ENCODE results near the gene SLC25A46.
"Not testable (repeated sequence)": the region's sequence is repeated elsewhere in the genome, so short reads cannot be mapped to it uniquely, and the experiment has no call there.

SLC25A46 gene

DNA sequence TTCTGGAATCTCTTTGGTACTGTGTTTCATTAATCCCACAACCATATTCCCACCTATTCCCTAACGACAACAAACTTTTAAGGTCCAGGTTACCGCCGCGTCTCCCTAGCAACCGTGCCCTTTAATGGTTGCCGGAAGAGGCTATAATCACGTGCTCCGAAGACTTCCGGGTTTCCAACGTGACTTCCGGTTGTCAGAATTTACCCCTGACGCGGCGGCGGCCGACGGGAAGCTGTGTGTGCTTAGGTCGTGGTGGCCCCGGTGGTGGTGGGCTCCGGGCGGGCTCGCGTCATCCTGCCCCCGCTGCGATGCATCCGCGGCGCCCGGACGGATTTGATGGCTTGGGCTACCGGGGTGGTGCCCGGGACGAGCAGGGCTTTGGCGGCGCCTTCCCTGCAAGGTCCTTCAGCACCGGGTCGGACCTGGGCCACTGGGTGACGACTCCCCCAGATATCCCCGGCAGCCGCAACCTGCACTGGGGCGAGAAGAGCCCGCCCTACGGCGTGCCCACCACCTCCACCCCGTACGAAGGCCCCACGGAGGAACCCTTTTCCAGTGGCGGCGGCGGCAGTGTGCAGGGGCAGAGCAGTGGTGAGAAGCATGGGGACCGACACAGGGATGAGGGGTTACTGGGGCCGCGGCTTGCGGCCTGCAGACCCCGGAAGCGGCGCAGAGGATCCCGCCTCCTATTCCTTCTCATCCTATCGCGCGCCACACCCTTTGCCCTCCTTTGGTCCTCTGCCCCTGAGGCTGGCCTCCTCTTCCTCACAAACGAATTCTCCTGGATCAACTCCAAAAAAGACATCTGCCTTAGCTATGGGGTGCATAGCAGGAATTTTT lies at the start of gene SLC25A46:
SLC25A46 (plus strand) TSS at position 196 of the 840 bp plus-strand sequence; CDS start at position 309, 113 bp downstream.
- DNase-seq (ENCODE audit: low read depth in 2 of 2): peak; percentile 73 to 81

- DNase-seq (ENCODE audit: low read depth in 2 of 2): not testable (repeated sequence)
Measured at GRCh38 chr5:110690587-110690986, 48.2 kb upstream of the SLC25A46 start.

GRCh38 chr5:110692669-110693068 lies 46.1 kb upstream of the SLC25A46 start:
- DNase-seq (ENCODE audit: low read depth in 2 of 2): not testable (repeated sequence)

DNA sequence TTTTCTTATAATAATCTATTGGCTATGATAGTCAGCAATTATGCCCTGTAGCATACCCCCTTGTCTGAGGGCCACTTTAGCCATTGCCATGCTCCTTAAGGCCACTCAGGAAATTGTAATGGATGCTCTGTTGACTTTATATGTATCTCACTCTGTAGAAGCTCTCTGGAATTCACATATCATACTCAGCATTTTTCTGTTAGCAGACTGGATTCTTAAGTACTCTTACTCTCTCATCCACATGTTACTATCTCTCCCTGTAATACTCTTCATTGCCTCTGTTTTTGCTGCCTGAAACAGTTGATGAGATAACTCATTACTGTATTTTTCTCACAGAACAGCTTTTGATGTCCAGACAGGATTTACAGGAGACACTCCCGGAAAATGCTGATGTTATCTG lies 36.5 kb upstream of the SLC25A46 start:
- DNase-seq (ENCODE audit: low read depth in 2 of 2): no peak

DNA sequence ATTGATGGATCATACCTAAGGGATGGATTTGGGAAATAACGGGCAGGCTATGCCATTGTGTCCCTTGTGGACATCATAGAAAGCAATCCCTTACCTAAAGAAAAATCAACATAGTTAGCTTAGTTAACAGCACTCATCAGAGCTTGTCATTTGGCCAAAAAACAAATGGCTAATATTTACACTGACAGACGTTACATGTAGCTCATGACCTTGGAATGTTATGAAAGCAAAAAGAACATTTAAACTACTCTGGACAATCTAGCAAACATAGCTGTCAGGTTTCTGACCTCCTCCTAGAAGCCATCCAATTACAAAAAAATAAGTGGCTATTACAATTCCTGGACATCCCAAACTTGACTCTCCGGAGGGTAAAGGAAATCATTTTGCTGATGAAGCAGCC lies 36.1 kb upstream of the SLC25A46 start:
- DNase-seq (ENCODE audit: low read depth in 2 of 2): no peak

DNA sequence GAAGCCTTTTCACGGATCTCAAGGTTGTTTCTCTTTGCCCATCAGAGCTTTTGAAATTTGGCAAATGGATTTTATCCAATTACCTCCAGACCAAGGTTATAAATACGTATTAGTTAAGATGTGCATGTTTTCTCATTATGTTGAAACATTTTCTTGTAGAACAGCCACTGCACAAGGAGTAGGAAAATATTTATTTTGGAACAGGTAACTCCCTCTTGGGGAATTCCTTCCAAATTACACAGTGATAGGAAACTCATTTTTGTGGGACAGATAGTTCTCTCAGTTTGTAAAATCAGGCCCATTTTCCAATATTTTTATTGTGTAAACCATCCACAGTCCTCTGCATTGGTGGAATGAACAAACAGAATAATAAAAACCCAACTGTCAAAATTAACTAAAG lies 35.3 kb upstream of the SLC25A46 start:
- no peak for DNase-seq (ENCODE audit: low read depth in 2 of 2)

- DNase-seq (ENCODE audit: low read depth in 2 of 2): no peak
Measured at GRCh38 chr5:110705349-110705748, 33.5 kb upstream of the SLC25A46 start.

DNA sequence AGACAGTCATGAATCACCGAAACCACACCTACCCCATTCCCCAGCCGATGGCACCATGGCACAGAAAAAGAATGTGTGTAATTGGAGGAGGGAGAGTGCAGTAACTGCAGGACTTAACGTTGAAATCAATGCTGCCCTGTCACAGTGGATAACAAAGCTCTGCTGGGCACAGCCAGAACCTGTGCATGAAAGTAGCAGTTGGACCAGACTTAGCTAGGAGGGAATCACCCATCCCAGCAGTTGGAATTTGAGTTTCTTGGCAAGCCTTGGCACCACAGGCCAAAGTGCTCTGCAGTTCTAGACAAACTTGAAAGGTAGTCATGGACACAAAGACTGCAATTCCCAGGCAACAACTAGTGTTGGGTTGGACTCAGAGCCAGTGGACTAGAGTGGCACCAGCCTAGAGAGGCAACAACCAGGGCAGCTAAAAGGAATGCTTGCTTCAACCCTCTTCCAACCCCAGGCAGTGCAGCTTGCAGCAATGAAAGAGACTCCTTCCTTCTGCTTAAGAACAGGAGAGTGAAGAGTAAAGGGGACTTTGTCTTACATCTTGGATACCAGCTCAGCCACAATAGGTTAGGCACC lies 31.5 kb upstream of the SLC25A46 start:
- DNase-seq (ENCODE audit: low read depth in 2 of 2): no peak

GRCh38 chr5:110716247-110717245 lies 22.3 kb upstream of the SLC25A46 start:
- no peak for DNase-seq (ENCODE audit: low read depth in 2 of 2)

DNA sequence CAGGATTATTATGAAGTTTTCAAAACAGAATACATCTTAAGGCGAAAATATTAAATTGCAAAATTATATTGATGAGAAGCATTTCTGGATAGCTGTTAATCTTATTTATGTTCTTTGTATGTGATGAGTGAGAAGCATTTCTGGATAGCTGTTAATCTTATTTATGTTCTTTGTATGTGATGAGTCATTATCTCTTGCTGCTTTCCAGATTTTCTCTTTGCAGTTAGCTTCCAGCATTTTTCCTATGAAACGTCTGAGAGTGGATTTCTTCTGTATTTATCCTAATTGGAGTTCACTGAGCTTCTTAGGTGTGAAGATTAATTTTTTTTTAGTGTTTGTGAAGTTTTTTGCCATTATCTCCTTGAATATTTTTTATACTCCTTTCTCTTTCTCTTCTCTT lies 20.5 kb upstream of the SLC25A46 start:
- DNase-seq (ENCODE audit: low read depth in 2 of 2): no peak

GRCh38 chr5:110726249-110727024 lies 12.4 kb upstream of the SLC25A46 start, which contains the start of gene TMEM232:
Gene TMEM232, minus strand, starts transcription at chr5:110726671. Its CDS starts 59,319 bp downstream, at chr5:110667352.
- peak; percentile 56 to 66 for DNase-seq (ENCODE audit: low read depth in 2 of 2)

DNA sequence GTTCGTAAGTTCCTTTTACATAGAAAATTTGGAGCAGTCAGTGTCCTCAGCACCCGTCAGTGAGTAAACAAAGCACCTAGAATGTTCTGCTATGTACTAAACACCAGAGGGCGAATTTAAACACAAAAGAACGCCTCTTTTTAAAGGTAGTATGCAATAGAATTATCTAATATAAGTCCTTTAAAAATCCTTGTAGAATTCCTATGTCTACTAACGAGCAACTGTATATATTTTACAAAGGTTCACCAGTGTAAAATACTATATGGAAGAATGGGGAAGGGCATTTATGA lies 11.8 kb upstream of the SLC25A46 start:
- no peak for DNase-seq (ENCODE audit: low read depth in 2 of 2)

DNA sequence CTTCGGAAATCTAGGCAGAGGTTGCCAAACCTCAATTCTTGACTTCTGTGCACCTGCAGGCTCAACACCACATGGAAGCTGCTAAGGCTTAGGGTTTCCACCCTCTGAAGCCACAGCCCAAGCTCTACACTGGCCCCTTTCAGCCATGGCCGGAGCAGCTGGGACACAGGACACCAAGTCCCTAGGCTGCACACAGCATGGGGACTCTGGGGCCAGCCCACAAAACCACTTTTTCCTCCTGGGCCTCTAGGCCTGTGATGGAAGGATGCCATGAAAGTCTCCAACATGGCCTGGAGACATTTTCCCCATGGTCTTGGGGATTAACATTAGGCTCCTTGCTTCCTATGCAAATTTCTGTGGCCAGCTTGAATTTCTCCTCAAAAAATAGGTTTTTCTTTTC lies 7.3 kb upstream of the SLC25A46 start:
- DNase-seq (ENCODE audit: low read depth in 2 of 2): not testable (repeated sequence)

DNA sequence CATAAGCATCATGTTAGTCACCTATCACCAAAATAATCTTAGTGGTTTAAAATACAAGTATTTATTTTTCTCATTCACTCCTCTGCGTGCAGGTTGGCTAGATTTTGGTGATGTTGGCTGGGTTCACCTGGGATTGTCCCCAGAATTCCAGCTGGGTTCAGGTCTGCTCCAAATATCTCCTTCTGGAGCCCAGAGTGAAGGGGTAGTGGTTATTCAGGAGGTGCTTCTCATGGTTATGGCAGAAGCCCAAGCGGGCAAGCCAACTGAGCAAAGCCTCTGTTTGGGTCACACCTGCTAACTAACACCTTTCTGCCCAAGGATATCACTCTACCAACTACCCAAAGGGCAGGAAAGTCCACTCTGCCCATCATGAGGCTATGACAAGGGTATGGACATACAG lies 4.7 kb upstream of the SLC25A46 start:
- no peak for DNase-seq (ENCODE audit: low read depth in 2 of 2)

DNA sequence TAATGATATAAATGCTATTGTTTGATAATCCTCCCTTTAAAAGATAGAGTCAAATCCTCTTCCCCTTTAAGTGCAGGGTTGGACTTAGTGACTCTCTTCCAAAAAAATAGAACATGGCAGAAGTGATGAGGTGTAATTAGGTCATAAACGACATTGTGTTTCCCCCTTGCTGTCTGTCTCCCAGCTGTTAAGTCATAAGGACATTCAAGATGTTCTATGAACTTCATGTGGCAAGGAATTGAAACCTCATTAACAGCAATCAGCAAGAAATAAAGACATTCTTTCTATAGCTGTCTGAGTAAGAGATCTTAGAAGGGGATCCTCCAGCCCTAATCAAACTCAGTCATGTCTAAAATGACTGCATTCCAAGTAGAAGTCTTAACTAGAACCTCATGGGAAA lies 3.3 kb upstream of the SLC25A46 start:
- DNase-seq (ENCODE audit: low read depth in 2 of 2): no peak

DNA sequence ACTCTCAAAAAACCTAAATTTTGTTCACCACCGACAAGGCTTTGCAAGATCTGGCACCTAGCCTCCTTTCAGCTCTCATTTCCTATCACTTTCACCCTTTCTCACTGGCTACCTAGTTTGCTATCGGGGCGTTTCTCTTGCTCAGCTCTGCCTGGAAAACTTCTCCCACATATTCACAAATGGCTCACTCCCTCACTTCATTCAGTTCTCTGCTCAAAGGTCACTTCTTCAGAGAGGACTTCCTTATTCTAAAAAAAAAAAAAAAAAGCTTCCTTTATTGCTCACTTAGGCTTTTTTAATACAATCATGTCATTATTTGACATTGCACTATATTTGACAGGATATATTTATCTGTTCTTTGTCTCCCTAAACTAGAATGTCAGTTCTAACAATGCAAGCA lies 2.1 kb upstream of the SLC25A46 start:
- no peak for DNase-seq (ENCODE audit: low read depth in 2 of 2)

DNA sequence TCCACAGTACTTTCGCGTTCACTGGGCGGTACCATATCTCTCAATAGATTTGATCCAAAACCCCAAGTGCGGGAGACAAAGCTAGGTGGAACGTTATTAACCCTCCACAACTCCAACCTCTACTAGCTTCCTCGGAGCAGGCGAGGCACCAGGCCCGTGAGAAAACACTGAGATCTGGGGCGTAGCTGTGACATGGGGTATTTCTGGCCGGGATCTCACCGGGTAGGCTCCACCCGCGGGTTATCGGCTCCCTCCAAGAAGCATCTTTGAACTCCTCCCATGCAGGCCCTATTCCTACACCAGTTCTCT lies 350 bp upstream of the SLC25A46 start:
- no peak for DNase-seq (ENCODE audit: low read depth in 2 of 2)

DNA sequence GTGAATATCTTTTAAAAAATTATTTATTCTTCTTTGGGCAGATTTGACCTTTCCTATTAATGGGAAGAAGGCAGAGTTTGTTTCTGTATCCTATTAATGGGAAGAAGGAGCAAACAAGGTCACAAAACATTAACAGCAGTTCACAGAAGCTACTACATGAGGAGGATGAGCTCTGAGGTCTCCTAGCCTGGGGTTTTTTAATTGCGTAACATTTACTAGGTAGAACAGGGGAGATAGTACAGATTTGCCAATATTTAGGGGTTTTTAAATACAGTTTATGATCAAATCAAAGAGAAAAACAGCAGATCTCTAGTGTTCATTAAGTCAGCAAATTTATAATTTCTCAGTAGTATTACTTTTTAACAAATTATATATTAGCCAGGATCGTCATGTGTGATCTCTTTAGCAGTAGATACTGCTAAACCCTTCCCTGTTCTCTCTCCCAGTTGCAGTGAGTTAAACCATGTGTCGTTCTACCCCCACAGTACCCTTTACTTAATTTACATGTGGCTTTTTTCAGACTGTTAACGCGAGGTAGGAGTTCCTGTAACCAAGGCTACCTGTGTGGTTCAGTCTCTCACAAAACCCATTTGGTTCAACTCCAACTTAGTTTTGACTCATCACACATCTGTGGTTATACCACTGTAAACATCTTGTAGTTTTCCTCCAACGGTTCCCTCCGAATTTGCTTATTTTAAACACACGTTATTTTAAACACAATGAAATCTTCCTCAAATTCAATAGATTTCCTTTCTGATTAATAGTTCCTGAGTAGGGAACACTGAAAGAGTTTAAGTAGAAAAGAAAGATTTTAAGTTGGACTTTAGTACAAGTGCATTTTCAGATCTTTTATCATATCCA lies 13.3 kb downstream of the SLC25A46 start:
- DNase-seq (ENCODE audit: low read depth in 2 of 2): no peak

DNA sequence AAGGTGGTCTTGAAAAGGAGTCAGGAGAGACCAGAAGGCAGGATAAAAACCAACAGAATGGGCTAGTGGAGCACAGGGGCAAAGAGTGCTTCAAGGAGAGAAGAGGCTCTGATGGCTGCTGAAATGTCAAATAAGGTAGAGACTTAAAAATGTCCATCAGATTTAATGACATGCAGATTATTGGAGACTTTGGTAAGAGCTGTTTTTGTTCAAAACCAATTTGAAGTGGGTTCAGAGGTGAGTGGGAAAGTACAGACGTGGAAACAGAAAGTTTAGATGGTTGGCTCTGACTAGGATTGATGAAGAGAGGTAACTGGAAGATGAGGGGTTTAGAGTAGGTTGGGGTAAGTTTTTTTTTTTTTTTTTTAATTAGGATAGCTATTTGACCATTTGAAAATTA lies 14.1 kb downstream of the SLC25A46 start:
- no peak for DNase-seq (ENCODE audit: low read depth in 2 of 2)

DNA sequence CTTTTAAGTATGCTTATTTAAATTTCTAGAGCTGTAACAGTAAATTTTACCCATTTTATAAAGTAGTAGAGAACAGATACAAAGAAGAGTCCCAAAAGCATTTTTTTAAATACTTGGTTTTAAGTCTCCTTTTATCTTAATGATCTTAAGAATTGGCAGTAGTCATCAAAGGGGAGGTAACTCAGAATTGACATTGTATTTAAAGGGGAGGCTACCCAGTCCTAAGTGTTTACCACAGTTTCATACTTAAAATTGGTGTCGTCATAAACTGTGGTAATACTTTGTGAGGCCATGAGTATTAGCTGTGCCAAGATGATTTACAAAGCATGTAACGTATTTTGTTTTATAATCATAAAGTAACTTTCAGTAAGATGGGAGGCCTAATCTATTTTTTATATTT lies 14.8 kb downstream of the SLC25A46 start:
- no peak for DNase-seq (ENCODE audit: low read depth in 2 of 2)

DNA sequence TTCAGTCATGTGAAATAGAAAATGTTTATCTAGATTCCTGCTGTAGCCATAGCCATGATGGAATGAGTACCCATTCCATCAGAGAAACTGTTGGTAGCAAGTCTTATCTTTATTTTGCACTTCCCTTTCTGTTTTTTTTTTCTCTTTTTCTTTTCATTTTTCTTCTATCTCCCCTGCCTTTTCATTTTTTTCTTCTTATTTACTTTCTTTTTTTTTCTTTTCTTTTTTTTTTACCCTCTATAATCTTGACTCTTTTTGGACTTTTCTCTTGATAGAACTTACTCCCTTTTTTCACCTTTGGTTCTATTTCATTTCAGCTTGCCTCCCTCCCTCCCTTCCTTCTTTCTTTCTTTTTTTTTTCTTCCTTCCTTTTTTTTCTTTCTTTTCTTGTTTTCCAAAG lies 15.4 kb downstream of the SLC25A46 start:
- DNase-seq (ENCODE audit: low read depth in 2 of 2): no peak

All from stimulated activated CD4-positive, alpha-beta T cell treated with anti-CD3 and anti-CD28 coated beads, Interleukin-4, amount 100 ng/mL, for 48 hours (primary cell).